Activated CD4-positive, CD25-positive, alpha-beta regulatory T cell treated with anti-CD3 and anti-CD28 coated beads, Interleukin-2, amount 50 U/mL, for 72 hours (primary cell): ENCODE measurements around the gene RBM28.

Experiments
- DNase-seq: peaks from one replicate; pipeline ENCODE4 v3.0.0; 2021

Gene RBM28

GRCh38 chr7:128343554-128344430 lies at the start of gene RBM28:
Gene RBM28 (minus strand): TSS chr7:128343908. CDS start chr7:128343793, 115 bp downstream.
- peak; percentile 79 for DNase-seq

DNA sequence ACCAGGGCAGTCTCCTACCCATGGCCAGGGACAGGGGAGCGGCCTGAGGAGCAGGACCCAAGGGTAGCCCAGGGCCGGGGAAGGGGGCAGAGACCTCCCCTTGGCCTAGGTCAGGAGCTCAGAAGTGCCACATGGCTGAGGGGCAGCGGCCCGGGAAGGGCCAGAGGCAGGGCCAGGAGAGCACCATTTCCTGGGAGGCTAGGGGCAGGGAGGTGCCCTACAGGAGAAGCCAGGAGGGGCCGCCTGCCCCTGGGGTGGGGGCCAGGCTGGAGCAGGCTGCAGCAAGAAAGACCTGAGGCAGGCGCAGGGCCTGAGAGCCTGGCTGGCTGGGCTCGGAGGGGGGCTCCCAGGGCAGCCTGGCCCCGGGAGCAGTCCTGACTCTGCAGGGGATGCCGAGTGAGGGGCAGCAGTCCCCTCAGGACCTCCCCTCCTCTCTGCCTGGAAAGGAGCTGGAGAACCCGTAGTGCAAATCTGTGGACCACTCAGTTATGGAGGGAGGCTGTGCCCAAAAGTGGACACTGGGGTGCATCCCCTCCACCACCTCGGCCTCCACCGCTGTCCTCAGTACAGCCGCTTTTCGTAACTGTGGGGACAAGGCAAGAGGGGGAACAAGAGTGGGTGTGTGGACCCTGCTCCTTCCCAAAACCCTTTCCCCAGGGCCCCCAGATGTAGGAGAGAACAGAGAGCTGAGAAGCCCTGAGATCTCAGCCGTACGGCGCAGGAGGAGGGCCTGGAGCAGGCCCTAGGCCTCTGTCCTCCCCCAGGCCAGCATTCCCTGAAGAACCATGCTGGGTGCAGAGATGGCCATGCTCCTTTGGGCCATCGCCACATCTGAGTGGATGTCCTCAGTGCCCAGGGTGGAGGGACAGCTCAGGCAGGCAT lies 49.0 kb upstream of the RBM28 start:
- no peak for DNase-seq

- DNase-seq = no peak
These were observed 48.1 kb upstream of the RBM28 start for GRCh38 chr7:128391805-128392204.

DNA sequence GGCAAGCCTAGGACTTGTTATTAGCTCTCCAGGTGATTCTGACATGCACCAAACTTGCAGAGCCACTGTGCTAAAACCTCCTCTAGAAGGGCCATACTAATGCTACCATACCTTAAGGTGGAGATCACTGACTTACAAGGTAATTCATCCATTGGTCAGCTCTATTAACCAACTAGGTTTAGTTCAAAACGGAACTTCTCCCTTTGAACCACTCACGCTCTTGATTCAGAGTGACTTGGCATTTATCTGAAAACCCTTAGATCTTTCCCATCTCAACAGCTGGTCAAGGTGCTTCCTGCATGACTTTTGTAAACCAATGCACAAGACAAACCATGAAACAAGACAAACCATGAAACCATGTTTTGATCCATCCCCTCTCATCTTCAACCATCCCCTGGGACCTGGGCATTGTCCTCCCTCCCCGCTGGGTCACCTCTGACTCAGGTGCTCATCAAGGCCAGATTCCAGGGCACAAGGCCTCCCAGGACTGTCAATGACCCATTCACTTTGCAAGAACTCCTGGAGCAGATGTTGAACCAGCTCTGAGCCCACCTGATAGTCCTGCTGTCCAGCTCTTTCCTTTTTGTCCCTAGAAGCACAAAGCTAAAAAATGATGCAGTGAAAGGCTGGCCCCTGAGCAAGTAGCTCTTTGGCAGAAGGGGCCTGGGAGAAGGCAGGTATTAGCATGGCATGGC lies 47.3 kb upstream of the RBM28 start:
- no peak for DNase-seq

DNA sequence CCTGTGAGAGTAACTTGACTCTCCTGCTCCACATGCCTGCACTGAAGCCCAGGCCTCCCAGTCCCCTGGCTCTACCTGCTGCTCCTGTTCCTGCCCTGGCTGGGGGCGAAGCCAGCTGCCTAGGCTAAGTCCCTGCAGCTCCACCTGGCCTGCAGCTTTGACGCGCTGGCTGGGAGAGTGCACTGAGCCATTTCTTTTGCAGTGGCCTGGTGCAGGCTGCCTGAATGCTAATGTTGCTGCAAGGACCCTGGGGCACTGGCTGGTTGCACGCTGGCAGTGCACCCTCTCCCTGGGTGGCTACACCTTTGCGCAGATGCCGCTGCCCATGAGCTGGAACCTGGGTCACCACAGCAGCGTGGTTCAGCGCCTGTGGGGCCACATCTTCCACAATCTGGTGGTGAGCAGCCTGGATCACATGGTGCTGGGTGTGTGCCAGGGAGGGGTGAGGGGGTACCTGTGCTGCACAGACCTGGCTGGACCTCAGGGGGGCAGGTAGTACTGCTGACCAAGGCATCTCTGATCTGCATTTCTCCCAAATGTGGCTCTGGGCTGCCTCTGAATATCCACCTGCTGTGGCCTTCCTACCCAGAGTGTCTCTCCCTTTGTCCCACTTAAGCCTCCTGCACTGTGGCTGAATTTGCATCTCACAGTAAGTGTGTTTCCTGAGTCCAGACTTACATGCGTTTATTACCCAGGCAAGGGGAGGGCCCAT lies 46.1 kb upstream of the RBM28 start:
- no peak for DNase-seq

DNA sequence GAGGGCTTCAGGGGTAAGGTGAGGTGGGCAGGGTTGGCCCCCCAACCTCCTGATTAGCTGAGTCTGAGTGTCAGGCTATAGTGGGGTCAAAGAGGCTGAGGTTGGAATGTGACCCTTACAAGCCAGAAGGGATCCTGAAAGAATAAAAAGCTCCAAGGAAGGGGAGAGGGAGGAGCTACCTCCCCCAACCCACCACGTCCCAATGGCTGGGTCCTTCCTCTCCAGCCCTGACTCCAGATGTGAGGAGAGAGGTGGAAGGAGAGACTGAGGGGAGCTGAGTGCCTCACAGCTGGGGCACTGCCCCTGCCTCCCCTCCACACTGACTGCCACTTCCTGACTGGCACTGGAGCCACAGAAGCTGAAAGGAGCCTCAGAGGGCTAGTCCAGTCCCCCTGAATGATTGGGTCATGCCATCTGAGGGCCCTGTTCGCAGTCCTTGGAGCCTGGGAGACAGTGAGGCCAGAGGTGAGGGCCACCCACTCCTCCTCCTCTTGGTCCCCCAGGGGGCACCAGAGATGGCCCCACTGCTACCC lies 45.4 kb upstream of the RBM28 start:
- DNase-seq = no peak

- DNase-seq = no peak
These were observed 44.4 kb upstream of the RBM28 start for GRCh38 chr7:128388145-128388485.

DNA sequence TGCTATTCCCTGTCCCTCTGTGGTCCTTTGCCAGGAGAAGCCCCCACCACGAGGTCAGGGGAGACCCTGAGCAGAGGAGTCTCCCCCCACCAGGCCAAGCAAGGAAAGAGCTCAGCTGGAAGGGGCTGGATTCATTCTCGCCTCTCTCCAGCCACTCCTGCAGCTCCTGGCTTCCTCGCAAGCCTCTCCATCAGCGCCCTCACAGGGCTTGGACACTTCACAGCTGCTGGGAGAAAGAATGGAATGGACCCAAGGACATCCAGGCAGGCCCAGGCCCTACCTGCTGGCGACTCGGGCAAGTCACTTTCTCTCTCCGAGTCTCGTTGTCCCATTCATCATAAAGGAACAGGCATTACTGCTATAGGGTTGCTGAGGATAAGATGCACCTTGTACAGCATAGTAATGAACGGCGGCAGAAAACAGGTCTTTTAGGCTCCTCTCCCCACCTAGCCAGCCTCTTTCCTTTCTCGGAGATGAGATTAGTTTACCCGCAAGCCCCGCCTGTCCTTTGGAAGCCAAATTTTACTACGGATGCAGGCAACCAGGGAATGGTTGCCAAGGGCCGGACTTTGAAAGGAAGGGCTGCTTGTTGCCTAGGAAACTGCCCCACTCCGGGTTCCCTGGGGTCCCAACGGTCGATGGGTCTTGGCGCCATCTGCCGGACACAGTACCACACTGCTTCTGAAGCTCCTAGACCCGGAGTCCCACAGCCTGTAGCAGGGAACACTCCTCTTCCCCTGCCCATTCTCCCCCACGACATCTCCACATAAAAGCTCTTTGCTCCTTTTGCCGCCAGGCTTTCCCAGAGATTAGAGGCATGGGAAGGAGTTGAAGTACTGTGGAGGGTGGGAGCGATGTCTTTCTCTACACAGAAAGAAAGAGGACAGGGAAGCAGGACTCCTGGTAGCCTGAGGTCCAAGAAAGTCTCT lies 43.8 kb upstream of the RBM28 start:
- peak; percentile 68 for DNase-seq

GRCh38 chr7:128385988-128386925 lies 42.5 kb upstream of the RBM28 start:
- DNase-seq = no peak

DNA sequence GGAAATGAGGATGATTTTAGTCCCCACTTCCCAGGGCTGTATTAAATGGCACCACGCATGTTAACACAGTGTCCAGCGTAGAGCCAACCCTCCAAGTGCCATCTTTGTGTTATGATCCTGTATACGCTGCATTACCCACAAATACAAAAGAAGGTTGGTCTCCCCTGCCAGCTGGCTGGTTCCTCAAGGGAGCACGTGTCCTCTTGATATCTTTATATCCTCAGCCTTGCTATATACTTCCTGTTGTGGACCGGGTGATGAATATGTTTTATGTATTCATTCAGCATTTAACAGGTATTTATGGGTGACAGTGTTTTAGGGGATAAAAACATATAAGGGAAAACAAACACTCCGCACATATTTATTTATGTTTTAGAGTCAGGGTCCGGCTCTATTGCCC lies 41.0 kb upstream of the RBM28 start:
- no peak for DNase-seq

GRCh38 chr7:128383776-128384175 lies 40.1 kb upstream of the RBM28 start:
- DNase-seq = no peak

GRCh38 chr7:128381161-128381821 lies 37.6 kb upstream of the RBM28 start:
- peak; percentile 55 for DNase-seq

- no peak for DNase-seq
These were observed 36.9 kb upstream of the RBM28 start for GRCh38 chr7:128380483-128381106.

- no peak for DNase-seq
These were observed 36.3 kb upstream of the RBM28 start for GRCh38 chr7:128379900-128380479.

DNA sequence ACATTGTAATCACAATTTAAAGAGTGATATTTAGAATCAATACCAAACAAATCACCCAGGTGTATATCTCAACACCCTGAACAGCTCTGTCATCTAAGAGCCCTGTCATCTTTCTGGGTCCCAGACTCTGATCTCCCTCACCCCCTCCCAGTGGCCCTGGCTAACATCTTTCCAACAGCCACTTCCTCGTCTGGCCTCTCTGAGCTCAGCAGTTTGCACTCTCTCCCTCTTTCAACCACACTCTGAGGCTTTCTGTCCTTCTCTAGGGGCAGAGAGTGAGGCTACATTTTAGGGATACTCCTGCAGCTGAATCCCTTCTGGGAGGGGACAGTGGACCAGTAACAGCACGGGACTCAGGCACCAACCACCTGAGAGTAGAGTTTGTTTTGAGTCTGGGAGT lies 34.9 kb upstream of the RBM28 start:
- no peak for DNase-seq

DNA sequence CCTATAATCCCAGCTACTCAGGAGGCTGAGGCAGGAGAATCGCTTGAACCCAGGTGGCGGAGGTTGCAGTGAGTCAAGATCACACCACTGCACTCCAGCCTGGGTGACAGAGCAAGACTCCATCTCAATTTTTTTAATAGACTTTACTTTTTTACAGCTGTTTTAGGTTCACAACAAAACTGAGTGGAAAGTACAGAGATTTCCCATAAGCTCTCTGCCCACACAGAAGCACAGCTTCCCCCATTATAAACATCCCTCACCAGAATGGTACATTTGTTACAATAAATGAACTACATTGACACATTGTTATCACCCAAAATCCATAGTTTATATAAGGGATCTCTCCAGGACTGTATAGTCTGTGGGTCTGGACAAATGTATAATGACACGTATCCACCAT lies 32.4 kb upstream of the RBM28 start:
- DNase-seq = no peak

GRCh38 chr7:128374041-128374440 lies 30.3 kb upstream of the RBM28 start:
- DNase-seq = no peak

- DNase-seq = no peak
These were observed 29.9 kb upstream of the RBM28 start for GRCh38 chr7:128373606-128374005.

- DNase-seq = no peak
These were observed 26.8 kb upstream of the RBM28 start for GRCh38 chr7:128370491-128370890.
